Measurements from ENCODE around the gene EEF1AKMT3. TPM values are rescaled to one million over a fixed set of nuclear protein-coding genes. Genes with fewer than 3 reads are reported as not detected.
A peak's percentile ranks its signal among the peaks of the same experiment; 100 is the strongest.

Gene EEF1AKMT3
- total and polyA plus RNA-seq, 2 of the 4 experiments (the other 2 are of a cell fraction), result 3.2 to 8.1 TPM

DNA sequence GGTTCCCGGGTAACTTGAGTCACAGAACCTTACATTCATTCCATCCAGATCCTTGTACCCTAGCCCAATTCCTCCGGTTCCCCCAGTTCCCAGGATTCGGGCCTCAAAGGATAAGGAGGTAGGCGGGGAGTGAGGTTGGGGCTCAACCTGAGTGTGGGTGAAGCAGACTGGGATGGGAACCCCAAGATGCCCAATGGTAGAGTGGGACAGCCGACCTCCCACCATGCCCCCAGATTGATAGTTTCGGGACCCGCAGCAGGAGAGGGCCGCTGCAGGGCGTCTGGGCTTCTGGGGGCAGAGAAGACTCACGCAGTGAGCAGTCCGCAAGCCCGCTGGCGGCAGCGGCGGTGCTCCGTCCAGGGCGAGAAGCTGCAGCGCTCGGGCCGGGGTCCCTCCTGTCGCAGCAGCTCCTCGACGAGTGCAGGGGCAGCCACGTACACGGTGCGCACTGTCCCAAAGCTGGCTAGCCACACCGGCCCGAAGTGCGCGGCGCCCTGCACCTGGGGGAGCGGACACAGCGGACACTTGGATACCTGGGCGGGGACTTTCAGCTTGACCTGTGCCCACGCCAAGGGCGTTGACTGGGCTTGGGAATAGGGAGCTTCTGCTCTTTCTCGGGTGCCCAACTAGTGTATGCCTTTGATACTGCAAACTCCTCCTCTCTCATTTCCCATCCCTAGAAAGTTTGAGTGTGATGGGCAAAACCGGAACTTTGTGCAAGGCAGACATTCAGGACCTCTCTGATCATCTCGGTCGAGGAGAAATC lies 6.5 kb upstream of the EEF1AKMT3 start:
- Histone ChIP-seq H3K9me3 (ENCODE audit: control insufficient read depth, insufficient read depth, low read length) (peaks cover 2% of the 10 kb centered on the region; the same call in 1 of the 2 replicates), H3K9ac (ENCODE audit: low read depth, low read length) (no peak overlapping the region), H3K14ac (replicated peaks; ENCODE audit: low read depth, low read length) (no peak overlapping the region), H3K4me1 (ENCODE audit: control insufficient read depth, insufficient read depth, low read length) (peaks cover 8% of the 10 kb centered on the region; the same call in 1 of the 2 replicates), H4K20me1 (ENCODE audit: insufficient read depth, low read length) (no peaks in the 10 kb centered on the region), H3K9me1 (ENCODE audit: insufficient read depth, low read length) (peaks cover 4% of the 10 kb centered on the region; the same call in 1 of the 2 replicates), H3K18ac (ENCODE audit: low read depth, low read length) (no peak overlapping the region), H3K23ac (ENCODE audit: low read depth, low read length) (peak overlapping the region; percentile 71; the same call in 1 of the 2 replicates), H3K27ac (ENCODE audit: insufficient read depth, low read length) (no peak overlapping the region), H2AK5ac (ENCODE audit: low read depth, low read length) (no peak overlapping the region), H2BK120ac (ENCODE audit: low read depth, low read length) (no peak overlapping the region), H2AK9ac (replicated peaks; ENCODE audit: low read depth, low read length, poor library complexity) (no peak overlapping the region), H3K56ac (ENCODE audit: extremely low read depth, insufficient read depth, low read length) (no peak overlapping the region), H2BK20ac (ENCODE audit: low read depth, low read length) (no peak overlapping the region), H4K91ac (ENCODE audit: insufficient read depth, low read depth, low read length) (no peak overlapping the region), H3K4me3 (ENCODE audit: insufficient read depth, low read depth, low read length) (peak overlapping the region; percentile 10), H3K4me2 (ENCODE audit: low read depth, low read length) (peak overlapping the region; percentile 70), H2BK5ac (ENCODE audit: low read depth, low read length, poor library complexity, severe bottlenecking) (no peak overlapping the region), H3K27me3 (ENCODE audit: control insufficient read depth, insufficient read depth, low read length) (peaks cover 43% of the 10 kb centered on the region), H3K36me3 (ENCODE audit: control insufficient read depth, insufficient read depth, low read length) (peaks cover 1% of the 10 kb centered on the region; the same call in 1 of the 2 replicates), H4K5ac (ENCODE audit: low read depth, low read length) (no peak overlapping the region), H2AFZ (replicated peaks; ENCODE audit: low read length, poor library complexity) (peak overlapping the region; percentile 82), H4K8ac (ENCODE audit: low read depth in 2 of 2, low read length in 2 of 2) (no peak overlapping the region), H2BK15ac (ENCODE audit: low read depth, low read length) (no peak overlapping the region), H3K4ac (ENCODE audit: low read depth, low read length) (no peak overlapping the region), H3K79me1 (ENCODE audit: low read depth in 1 of 2, low read length in 2 of 2) (peaks cover 3 to 7% of the 10 kb centered on the region in 2 experiments; a peak in 3 of 4 replicates)
- ChIA-PET POLR2A (ENCODE audit: unreplicated experiment) (no interaction called here), CTCF (no interaction called here)
- BruUV-seq (replicated peaks), result no TSS peak
- DNase-seq (no peak), ATAC-seq (ENCODE audit: low read depth) (peak; percentile 8)
- dilution Hi-C loops (cut with HindIII; ENCODE audit: low sequenced_read_pairs, unreplicated experiment) (no loop called here), intact Hi-C loops (cut with micrococcal nuclease) (no loop called here), in situ Hi-C loops (cut with MboI; ENCODE audit: low sequenced_read_pairs) (no loop called here)
- TF ChIP-seq MXI1 (IDR thresholded peaks at IDR 0.05; ENCODE audit: borderline replicate concordance, low read depth, low read length) (no peak), MAFK (IDR thresholded peaks at IDR 0.05; ENCODE audit: low read depth, low read length) (no peak), CHD1 (IDR thresholded peaks at IDR 0.05; ENCODE audit: low read depth, low read length) (no peak), SMC3 (IDR thresholded peaks at IDR 0.05; ENCODE audit: low read depth, low read length) (no peak), RFX5 (IDR thresholded peaks at IDR 0.05; ENCODE audit: low read depth, low read length) (no peak), MAZ (IDR thresholded peaks at IDR 0.05; ENCODE audit: borderline replicate concordance, low read depth, low read length) (no peak), ELK1 (IDR thresholded peaks at IDR 0.05; ENCODE audit: borderline replicate concordance, low read depth, low read length) (no peak), NFE2L2 (IDR thresholded peaks at IDR 0.05; ENCODE audit: low read depth, low read length) (no peak)
- TF ChIP-seq, protein P1, sequence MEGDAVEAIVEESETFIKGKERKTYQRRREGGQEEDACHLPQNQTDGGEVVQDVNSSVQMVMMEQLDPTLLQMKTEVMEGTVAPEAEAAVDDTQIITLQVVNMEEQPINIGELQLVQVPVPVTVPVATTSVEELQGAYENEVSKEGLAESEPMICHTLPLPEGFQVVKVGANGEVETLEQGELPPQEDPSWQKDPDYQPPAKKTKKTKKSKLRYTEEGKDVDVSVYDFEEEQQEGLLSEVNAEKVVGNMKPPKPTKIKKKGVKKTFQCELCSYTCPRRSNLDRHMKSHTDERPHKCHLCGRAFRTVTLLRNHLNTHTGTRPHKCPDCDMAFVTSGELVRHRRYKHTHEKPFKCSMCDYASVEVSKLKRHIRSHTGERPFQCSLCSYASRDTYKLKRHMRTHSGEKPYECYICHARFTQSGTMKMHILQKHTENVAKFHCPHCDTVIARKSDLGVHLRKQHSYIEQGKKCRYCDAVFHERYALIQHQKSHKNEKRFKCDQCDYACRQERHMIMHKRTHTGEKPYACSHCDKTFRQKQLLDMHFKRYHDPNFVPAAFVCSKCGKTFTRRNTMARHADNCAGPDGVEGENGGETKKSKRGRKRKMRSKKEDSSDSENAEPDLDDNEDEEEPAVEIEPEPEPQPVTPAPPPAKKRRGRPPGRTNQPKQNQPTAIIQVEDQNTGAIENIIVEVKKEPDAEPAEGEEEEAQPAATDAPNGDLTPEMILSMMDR (conservative IDR thresholded peaks at IDR 0.05; ENCODE audit: low read depth, low read length), result no peak
- WGBS, 2 experiments (ENCODE audit: extremely low coverage in 2 of 2, insufficient read length in 1 of 2), result 3% methylated on average over 25 of the region's 40 CpGs; no CpG with 5 or more reads in 1 of the 2 experiments
